Measurements from ENCODE around the gene FAM171A1. TPM values are rescaled to one million over a fixed set of nuclear protein-coding genes. Genes with fewer than 3 reads are reported as not detected.
"Not testable (repeated sequence)": the region's sequence is repeated elsewhere in the genome, so short reads cannot be mapped to it uniquely, and the experiment has no call there.

Gene FAM171A1
- total RNA-seq, 2 donors from 2014 or later = 16.3 to 24.2 TPM

DNA sequence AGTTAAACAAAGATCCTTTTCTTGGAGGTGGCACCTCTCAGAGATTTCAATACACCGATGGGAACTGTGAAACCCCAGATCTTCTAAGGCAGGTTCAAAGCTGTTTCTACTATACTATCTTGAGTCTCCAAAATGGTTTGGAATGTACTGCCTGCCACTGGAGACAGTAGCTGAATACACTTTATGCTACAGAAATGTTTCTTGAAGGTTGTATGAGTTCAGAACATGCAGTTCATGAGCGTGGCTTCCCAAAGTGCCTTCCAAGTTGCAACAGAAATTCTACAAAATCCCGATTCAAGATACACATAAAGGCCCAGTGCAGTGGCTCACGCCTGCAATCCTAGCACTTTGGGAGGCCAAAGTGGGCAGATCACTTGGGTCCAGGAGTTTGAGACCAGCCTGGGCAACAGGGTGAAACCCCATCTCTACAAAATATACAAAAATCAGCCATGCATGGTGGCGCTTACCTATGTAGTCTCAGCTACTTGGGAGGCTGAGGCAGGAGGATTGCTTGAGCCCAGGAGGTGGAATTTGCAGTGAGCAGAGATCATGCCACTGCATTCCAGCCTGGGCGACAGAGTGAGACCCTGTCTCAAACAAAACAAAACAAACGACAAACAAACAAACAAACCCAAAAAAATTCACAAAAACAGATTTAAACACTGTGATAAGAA is 36.3 kb downstream of the FAM171A1 start:
- Histone ChIP-seq H3K4me3 (no peak overlapping the region), H3K27me3 (replicated peaks; ENCODE audit: insufficient read depth) (no peaks in the 10 kb centered on the region), H3K9me3 (no peaks in the 10 kb centered on the region), H3K36me3 (no peaks in the 10 kb centered on the region), H3K27ac (no peak overlapping the region), H3K4me1 (replicated peaks) (no peaks in the 10 kb centered on the region)
- DNase-seq (ENCODE audit: low spot score) = no peak
- intact Hi-C loops (cut with DNase I) = no loop called here
- 58% methylated on average over 7 of the region's 7 CpGs for WGBS
- TF ChIP-seq, protein P1, sequence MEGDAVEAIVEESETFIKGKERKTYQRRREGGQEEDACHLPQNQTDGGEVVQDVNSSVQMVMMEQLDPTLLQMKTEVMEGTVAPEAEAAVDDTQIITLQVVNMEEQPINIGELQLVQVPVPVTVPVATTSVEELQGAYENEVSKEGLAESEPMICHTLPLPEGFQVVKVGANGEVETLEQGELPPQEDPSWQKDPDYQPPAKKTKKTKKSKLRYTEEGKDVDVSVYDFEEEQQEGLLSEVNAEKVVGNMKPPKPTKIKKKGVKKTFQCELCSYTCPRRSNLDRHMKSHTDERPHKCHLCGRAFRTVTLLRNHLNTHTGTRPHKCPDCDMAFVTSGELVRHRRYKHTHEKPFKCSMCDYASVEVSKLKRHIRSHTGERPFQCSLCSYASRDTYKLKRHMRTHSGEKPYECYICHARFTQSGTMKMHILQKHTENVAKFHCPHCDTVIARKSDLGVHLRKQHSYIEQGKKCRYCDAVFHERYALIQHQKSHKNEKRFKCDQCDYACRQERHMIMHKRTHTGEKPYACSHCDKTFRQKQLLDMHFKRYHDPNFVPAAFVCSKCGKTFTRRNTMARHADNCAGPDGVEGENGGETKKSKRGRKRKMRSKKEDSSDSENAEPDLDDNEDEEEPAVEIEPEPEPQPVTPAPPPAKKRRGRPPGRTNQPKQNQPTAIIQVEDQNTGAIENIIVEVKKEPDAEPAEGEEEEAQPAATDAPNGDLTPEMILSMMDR (IDR thresholded peaks at IDR 0.05) = no peak
- TF ChIP-seq POLR2AphosphoS5 (IDR thresholded peaks at IDR 0.05) (no peak), POLR2A (IDR thresholded peaks at IDR 0.05) (no peak)

DNA sequence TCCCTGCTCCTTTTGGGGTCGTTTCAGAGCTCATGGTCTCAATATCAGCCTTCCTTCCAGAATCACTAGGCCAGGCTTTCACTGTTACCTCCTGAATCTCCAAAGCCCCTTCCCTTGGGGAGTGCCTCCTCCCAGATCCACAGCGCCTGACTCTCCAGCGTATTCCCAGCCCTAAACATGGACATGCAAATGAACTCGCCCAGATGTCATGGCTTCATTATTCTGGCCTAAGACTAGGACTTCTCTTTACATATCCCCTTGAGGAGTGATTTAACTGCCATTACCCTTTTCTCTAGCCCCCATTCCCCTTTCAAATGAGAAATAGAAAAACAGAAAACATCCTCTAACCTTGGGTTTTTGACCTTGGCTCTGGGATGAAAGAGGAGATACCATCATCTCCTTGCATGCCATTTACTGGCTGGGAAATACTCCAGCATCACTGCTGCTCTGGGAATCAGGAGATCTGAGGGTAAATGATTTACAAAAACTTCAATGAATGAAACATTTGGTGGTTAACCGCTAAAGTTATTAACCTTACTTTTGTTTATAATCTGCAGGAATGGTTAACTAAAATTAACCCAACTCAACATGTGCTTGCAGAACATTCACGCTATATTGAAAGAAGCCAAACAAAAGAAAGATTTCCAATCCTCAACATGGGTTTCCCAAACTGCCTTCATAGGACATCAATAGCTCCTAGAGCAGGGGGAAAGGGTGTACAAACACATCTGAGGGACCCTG is 37.0 kb downstream of the FAM171A1 start:
- no peak overlapping the region for H3K27ac ChIP-seq
- intact Hi-C loops (cut with DNase I) = no loop called here
- 68% methylated on average over 6 of the region's 6 CpGs for WGBS
- H3K36me3 ChIP-seq = no peaks in the 10 kb centered on the region
- no peaks in the 10 kb centered on the region for H3K4me1 ChIP-seq (replicated peaks)
- H3K27me3 ChIP-seq (replicated peaks; ENCODE audit: insufficient read depth) = no peaks in the 10 kb centered on the region
- no peaks in the 10 kb centered on the region for H3K9me3 ChIP-seq
- no peak for DNase-seq (ENCODE audit: low spot score)
- TF ChIP-seq, protein P1 (IDR thresholded peaks at IDR 0.05) = no peak
- TF ChIP-seq POLR2AphosphoS5 (IDR thresholded peaks at IDR 0.05) = no peak
- TF ChIP-seq POLR2A (IDR thresholded peaks at IDR 0.05) = no peak
- no peak overlapping the region for H3K4me3 ChIP-seq

DNA sequence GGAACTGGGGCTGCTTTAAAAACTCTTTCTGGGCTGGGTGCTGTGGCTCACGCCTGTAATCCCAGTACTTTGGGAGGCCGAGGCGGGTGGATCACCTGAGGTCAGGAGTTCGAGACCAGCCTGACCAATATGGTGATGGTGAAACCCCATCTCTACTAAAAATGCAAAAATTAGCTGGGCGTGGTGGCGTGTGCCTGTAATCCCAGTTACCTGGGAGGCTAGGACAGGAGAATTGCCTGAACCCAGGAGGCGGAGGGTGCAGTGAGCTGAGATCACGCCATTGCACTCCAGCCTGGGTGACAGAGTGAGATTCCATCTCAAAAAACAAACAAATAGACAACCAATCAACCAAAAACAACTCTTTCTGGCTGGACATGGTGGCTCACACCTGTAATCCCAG is 37.9 kb downstream of the FAM171A1 start:
- DNase-seq (ENCODE audit: low spot score); H3K9me3 ChIP-seq; H3K4me3 ChIP-seq; H3K27me3 ChIP-seq (replicated peaks; ENCODE audit: insufficient read depth); H3K36me3 ChIP-seq; H3K27ac ChIP-seq; intact Hi-C loops (cut with DNase I); H3K4me1 ChIP-seq (replicated peaks): not testable (repeated sequence)
- 97% methylated on average over 8 of the region's 8 CpGs for WGBS

DNA sequence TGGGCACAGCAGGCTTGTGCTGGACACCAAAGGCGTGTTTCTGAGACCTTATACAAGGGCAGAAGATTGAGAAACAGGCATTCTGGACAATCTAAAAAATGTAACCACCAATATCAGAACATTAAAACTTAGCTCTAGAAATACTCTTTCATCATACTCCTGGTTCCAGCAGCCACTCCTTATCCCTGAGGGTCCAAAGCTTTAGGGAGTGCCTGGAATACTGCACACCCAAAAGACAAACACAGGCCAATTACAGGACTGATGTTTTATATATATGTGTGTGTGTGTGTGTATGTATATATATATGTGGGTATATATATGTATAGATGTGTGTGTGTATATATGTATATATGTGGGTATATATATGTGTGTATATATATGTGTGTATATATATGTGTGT is 39.6 kb downstream of the FAM171A1 start:
- no peak for DNase-seq (ENCODE audit: low spot score)
- no peaks in the 10 kb centered on the region for H3K36me3 ChIP-seq
- H3K4me1 ChIP-seq (replicated peaks) = no peaks in the 10 kb centered on the region
- no peak overlapping the region for H3K27ac ChIP-seq
- TF ChIP-seq, protein P1 (IDR thresholded peaks at IDR 0.05) = no peak
- no peak for TF ChIP-seq POLR2A (IDR thresholded peaks at IDR 0.05)
- TF ChIP-seq POLR2AphosphoS5 (IDR thresholded peaks at IDR 0.05) = no peak
- no peaks in the 10 kb centered on the region for H3K9me3 ChIP-seq
- no peak overlapping the region for H3K4me3 ChIP-seq
- 100% methylated on average over 1 of the region's 1 CpG for WGBS
- intact Hi-C loops (cut with DNase I) = no loop called here
- no peaks in the 10 kb centered on the region for H3K27me3 ChIP-seq (replicated peaks; ENCODE audit: insufficient read depth)

DNA sequence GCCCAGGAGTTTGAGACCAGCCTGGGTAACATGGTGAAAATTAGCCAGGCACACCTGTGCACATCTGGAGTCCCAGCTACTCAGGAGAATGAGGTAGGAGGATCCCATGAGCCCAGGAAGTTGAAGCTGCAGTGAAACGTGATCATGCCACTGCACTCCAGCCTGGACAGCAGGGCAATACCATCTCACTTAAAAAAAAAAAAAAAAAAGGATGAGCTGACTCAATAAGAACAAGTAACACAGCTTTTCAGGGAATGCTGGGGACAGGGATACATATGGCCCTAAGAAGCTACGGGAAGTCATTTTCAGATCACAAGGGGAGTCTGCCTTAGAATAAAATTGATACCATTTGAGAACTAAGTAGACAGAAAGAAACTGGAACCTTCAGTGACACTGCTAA is 41.7 kb downstream of the FAM171A1 start:
- intact Hi-C loops (cut with DNase I) = no loop called here
- H3K9me3 ChIP-seq = no peaks in the 10 kb centered on the region
- WGBS = 69% methylated on average over 2 of the region's 2 CpGs

More for the DNA sequence above, 41.7 kb downstream of the FAM171A1 start:
- no peak overlapping the region for H3K4me3 ChIP-seq
- H3K36me3 ChIP-seq = no peaks in the 10 kb centered on the region
- TF ChIP-seq POLR2AphosphoS5 (IDR thresholded peaks at IDR 0.05) (no peak), POLR2A (IDR thresholded peaks at IDR 0.05) (no peak)
- TF ChIP-seq, protein P1 (IDR thresholded peaks at IDR 0.05) = no peak
- H3K27ac ChIP-seq = no peak overlapping the region
- DNase-seq (ENCODE audit: low spot score) = no peak
- no peaks in the 10 kb centered on the region for H3K4me1 ChIP-seq (replicated peaks)
- no peaks in the 10 kb centered on the region for H3K27me3 ChIP-seq (replicated peaks; ENCODE audit: insufficient read depth)

Data from prostate gland (tissue), 2 donors.